HepG2 (cell line): ENCODE results near the gene DQX1. TPM values are rescaled to one million over a fixed set of nuclear protein-coding genes. Genes with fewer than 3 reads are reported as not detected.

Source experiments
- AGO2 ChIP-seq: fragments of 200-400 bp; formaldehyde crosslinking; optimal IDR thresholded peaks from 2 replicates; pipeline ENCODE3; 2017; ENCODE audit warnings: mild to moderate bottlenecking, low read depth, low read length, moderate library complexity
- BHLHE40 ChIP-seq: IDR thresholded peaks from 2 replicates; pipeline ENCODE4 v1.6.1; 2011; ENCODE audit warnings: low read length, improper control_type of control experiment
- ELF4 ChIP-seq: sonication (generic); formaldehyde crosslinking; IDR thresholded peaks from 2 replicates; pipeline ENCODE4 v1.5.0; 2020; ENCODE audit warnings: missing genetic modification reagents, mild to moderate bottlenecking, moderate library complexity, borderline replicate concordance
- FOXM1 ChIP-seq: sonication (generic); formaldehyde crosslinking; IDR thresholded peaks from 2 replicates; pipeline ENCODE4 v1.5.0; 2020; ENCODE audit warnings: missing genetic modification reagents
- HNF4G ChIP-seq, 2 experiments: sonication (generic) in 1 of 2; formaldehyde crosslinking in 1 of 2; IDR thresholded peaks; 2 replicates each; pipeline versions ENCODE4 v1.4.0 to v1.6.1; 2011 to 2020; ENCODE audit warnings: borderline replicate concordance in 2 of 2, low read depth in 2 of 2, mild to moderate bottlenecking in 2 of 2, low read length in 1 of 2, missing genetic modification reagents in 1 of 2, moderate library complexity in 1 of 2
- KLF16 ChIP-seq, 2 experiments: sonication (generic) in 1 of 2; formaldehyde crosslinking in 1 of 2; IDR thresholded peaks; 2 replicates each; pipeline versions ENCODE4 v1.6.1 to v1.8.0; 2016 to 2023; ENCODE audit warnings: missing genetic modification reagents in 2 of 2, missing compliant biosample characterization in 1 of 2
- MTERF4 ChIP-seq: sonication (generic); formaldehyde crosslinking; IDR thresholded peaks from 2 replicates; pipeline ENCODE4 v1.8.0; 2023; ENCODE audit warnings: mild to moderate bottlenecking, missing genetic modification reagents
- SMARCE1 ChIP-seq: fragments of 450-650 bp; IDR thresholded peaks from 2 replicates; pipeline ENCODE4 v1.6.1; 2017; ENCODE audit warnings: borderline replicate concordance
- SNAPC2 ChIP-seq: sonication (generic); formaldehyde crosslinking; IDR thresholded peaks from 2 replicates; pipeline ENCODE4 v1.8.1; 2022; ENCODE audit warnings: mild to moderate bottlenecking, missing genetic modification reagents
- TFE3 ChIP-seq: IDR thresholded peaks from 2 replicates; pipeline ENCODE4 v1.6.1; 2016
- YEATS2 ChIP-seq: sonication (generic); formaldehyde crosslinking; IDR thresholded peaks from 2 replicates; pipeline ENCODE4 v1.4.0; 2020; ENCODE audit warnings: missing genetic modification reagents, borderline replicate concordance
- ZBTB10 ChIP-seq: sonication (generic); formaldehyde crosslinking; IDR thresholded peaks from 2 replicates; pipeline ENCODE4 v1.4.0; 2020; ENCODE audit warnings: missing genetic modification reagents, borderline replicate concordance
- ZBTB8A ChIP-seq: sonication (generic); formaldehyde crosslinking; IDR thresholded peaks from 2 replicates; pipeline ENCODE4 v1.4.0; 2020; ENCODE audit warnings: mild to moderate bottlenecking, low read depth, missing genetic modification reagents, borderline replicate concordance
- ZNF234 ChIP-seq: sonication (generic); formaldehyde crosslinking; conservative IDR thresholded peaks from 2 replicates; pipeline ENCODE4 v1.5.1; 2020; ENCODE audit warnings: mild to moderate bottlenecking, missing genetic modification reagents
- ZNF569 ChIP-seq: sonication (generic); formaldehyde crosslinking; IDR thresholded peaks from 2 replicates; pipeline ENCODE4 v1.5.0; 2020; ENCODE audit warnings: mild to moderate bottlenecking, missing genetic modification reagents, moderate library complexity, borderline replicate concordance
- ZNF570 ChIP-seq: sonication (generic); formaldehyde crosslinking; IDR thresholded peaks from 2 replicates; pipeline ENCODE4 v1.4.0; 2020; ENCODE audit warnings: mild to moderate bottlenecking, missing genetic modification reagents, borderline replicate concordance
- ZNF576 ChIP-seq: sonication (generic); formaldehyde crosslinking; IDR thresholded peaks from 2 replicates; pipeline ENCODE4 v1.4.0; 2020; ENCODE audit warnings: mild to moderate bottlenecking, missing genetic modification reagents
- ZNF598 ChIP-seq: sonication (generic); formaldehyde crosslinking; IDR thresholded peaks from 2 replicates; pipeline ENCODE4 v1.5.1; 2020; ENCODE audit warnings: mild to moderate bottlenecking, missing genetic modification reagents, borderline replicate concordance
- ZNF7 ChIP-seq: IDR thresholded peaks from 2 replicates; pipeline ENCODE4 v1.6.1; 2016; ENCODE audit warnings: missing biosample characterization, missing genetic modification reagents
- ZNF777 ChIP-seq: sonication (generic); formaldehyde crosslinking; IDR thresholded peaks from 2 replicates; pipeline ENCODE4 v1.4.0; 2020; ENCODE audit warnings: missing genetic modification reagents
- ZSCAN5A ChIP-seq: sonication (generic); formaldehyde crosslinking; IDR thresholded peaks from 2 replicates; pipeline ENCODE4 v1.8.0; 2022; ENCODE audit warnings: mild to moderate bottlenecking, missing genetic modification reagents, borderline replicate concordance
- polyA plus RNA-seq, 8 experiments: library from polyadenylated mRNA; depleted of rRNA in 3 of 8; stranded (reverse) in 7 of 8; unstranded in 1 of 8; fragments of >200 nt; fragmentation: Illumina TruSeq in 4 of 8; extraction: Trizol in 4 of 8; gene quantifications; 2 replicates each; pipeline versions ENCODE4 v1.2.1 to v1.2.3, GENCODE V29; 2011 to 2016; ENCODE audit warnings: low read depth in 4 of 8, missing spikeins in 1 of 8, mixed read lengths in 1 of 8; ENCODE audit not compliant: insufficient read depth in 1 of 8
- total RNA-seq, 5 experiments: library from RNA; depleted of rRNA; stranded (reverse); fragments of >200 nt; fragmentation: Illumina TruSeq; extraction: Trizol; gene quantifications; 2 replicates each; pipeline ENCODE4 v1.2.3, GENCODE V29; 2016; ENCODE audit warnings: low read depth in 1 of 5

Gene DQX1
- total and polyA plus RNA-seq, 2 of the 13 experiments (the other 11 are each of a cell fraction or from before 2014, with no cell fraction given): 27.6 to 89.8 TPM

GRCh38 chr2:74472086-74472944 lies 53.7 kb downstream of the DQX1 start, which contains the start of gene MRPL53 (continued):
- TF ChIP-seq ZNF7 (CRISPR knock-in tag) (no peak), KLF16 (CRISPR knock-in tag; IDR thresholded peaks at IDR 0.05) (peak in 1 of 2 experiments; percentile 97; a peak in 2 of 4 replicates), ZNF569 (no peak), MTERF4 (CRISPR knock-in tag) (peak; percentile 80; the same call in 1 of the 2 replicates), YEATS2 (CRISPR knock-in tag) (peak; percentile 90; the same call in 1 of the 2 replicates), BHLHE40 (no peak), ZNF234 (CRISPR knock-in tag) (peak; percentile 76; the same call in 1 of the 2 replicates), ZNF570 (CRISPR knock-in tag) (0 out of 2 replicates have a peak, but pooled peaks have one; percentile 95), AGO2 (peak; percentile 100), ZNF777 (peak; percentile 82; the same call in 1 of the 2 replicates), ZNF576 (CRISPR knock-in tag) (no peak; the same call in 1 of the 2 replicates), ZNF598 (peak; percentile 99), ELF4 (CRISPR knock-in tag) (peak; percentile 93; the same call in 1 of the 2 replicates), TFE3 (CRISPR knock-in tag) (peak; percentile 77), SNAPC2 (peak; percentile 84), SMARCE1 (no peak), HNF4G (IDR thresholded peaks at IDR 0.05; ENCODE audit: borderline replicate concordance, low read depth, low read length) (no peak), HNF4G (CRISPR knock-in tag; IDR thresholded peaks at IDR 0.05; ENCODE audit: borderline replicate concordance, low read depth) (peak; percentile 92), FOXM1 (no peak), ZSCAN5A (CRISPR knock-in tag) (peak; percentile 93; the same call in 1 of the 2 replicates), ZBTB8A (no peak), ZBTB10 (no peak; the same call in 1 of the 2 replicates)
